OCI-LY3 (cell line): ENCODE data around the gene VPS29.
"Not testable (repeated sequence)": the region's sequence is repeated elsewhere in the genome, so short reads cannot be mapped to it uniquely, and the experiment has no call there.

Experiments used
- H2AFZ ChIP-seq: fragments of 200-600, 300-600 bp; shearing (Covaris generic); 2 replicates; pipeline ENCODE4 v1.6.0; 2014; ENCODE audit warnings: antibody characterized with exemption, low read depth, low read length
- H3K27ac ChIP-seq: fragments of 200-600, 300-600 bp; sonication (generic); 2 replicates; pipeline ENCODE4 v1.5.1; 2014; ENCODE audit warnings: mild to moderate bottlenecking, low read length, moderate library complexity, mixed read lengths
- H3K27me3 ChIP-seq: fragments of 200-600, 300-600 bp; sonication (generic); 2 replicates; pipeline ENCODE4 v1.6.1; 2014; ENCODE audit warnings: low read depth, low read length, mixed read lengths
- H3K36me3 ChIP-seq: fragments of 200-600, 300-600 bp; sonication (generic); replicated peaks from 2 replicates; pipeline ENCODE3; 2014; ENCODE audit warnings: low read depth, low read length, mixed read lengths
- H3K4me1 ChIP-seq: fragments of 300-600, 200-600 bp; sonication (generic); 2 replicates; pipeline ENCODE4 v1.6.1; 2014; ENCODE audit warnings: low read length, mixed read lengths
- H3K4me2 ChIP-seq: fragments of 200-600, 300-600 bp; sonication (generic); 2 replicates; pipeline ENCODE4 v1.6.1; 2014; ENCODE audit warnings: low read length, mixed read lengths
- H3K4me3 ChIP-seq: fragments of 300-600, 200-600 bp; sonication (generic); 2 replicates; pipeline ENCODE4 v1.5.1; 2014; ENCODE audit warnings: antibody characterized with exemption, mild to moderate bottlenecking, low read length, moderate library complexity
- H3K79me2 ChIP-seq: fragments of 300-600, 200-600 bp; shearing (Covaris generic); 2 replicates; pipeline ENCODE4 v1.6.1; 2014; ENCODE audit warnings: mild to moderate bottlenecking, low read length, mixed read lengths
- H3K9ac ChIP-seq: fragments of 300-600, 200-600 bp; shearing (Covaris generic); 2 replicates; pipeline ENCODE4 v1.6.0; 2014; ENCODE audit warnings: mild to moderate bottlenecking, low read length, moderate library complexity
- H3K9me3 ChIP-seq: fragments of 200-600, 300-600 bp; shearing (Covaris generic); 2 replicates; pipeline ENCODE4 v1.6.1; 2014; ENCODE audit warnings: low read length, mixed read lengths; ENCODE audit not compliant: insufficient read depth
- H4K20me1 ChIP-seq: fragments of 200-600, 300-600 bp; sonication (generic); 2 replicates; pipeline ENCODE4 v1.6.1; 2016; ENCODE audit warnings: low read length, mixed read lengths; ENCODE audit not compliant: insufficient read depth
- EZH2phosphoT487 ChIP-seq: fragments of 200-600 bp; shearing (Covaris generic); IDR thresholded peaks from 2 replicates; pipeline ENCODE4 v1.6.1; 2018; ENCODE audit warnings: antibody characterized with exemption, mixed run types, low read depth
- TF ChIP-seq, protein P1 (sequence below): fragments of 200-600, 300-600 bp; sonication (generic); IDR thresholded peaks from 2 replicates; pipeline ENCODE4 v1.5.1; 2014; ENCODE audit warnings: antibody characterized with exemption, low read length, low read depth

Gene VPS29

DNA sequence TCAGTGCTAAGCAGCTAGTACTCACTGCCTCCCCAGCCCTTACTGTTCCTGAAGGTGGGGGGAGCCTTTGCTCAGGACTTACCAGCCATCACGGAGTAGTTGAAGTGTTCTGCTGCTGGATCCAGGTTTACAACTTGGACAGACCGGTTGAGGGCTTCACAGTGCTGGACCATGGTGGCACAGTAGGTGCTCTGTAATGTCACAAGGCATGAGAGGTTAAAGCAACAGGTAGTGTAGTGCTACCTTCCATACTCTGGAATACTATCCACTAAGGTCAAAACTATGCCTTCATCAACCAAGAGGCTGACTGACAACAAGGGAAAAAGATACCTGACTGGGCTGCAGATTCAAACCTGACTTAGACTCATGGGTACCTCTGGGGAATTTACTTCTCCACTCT is 36.9 kb downstream of the VPS29 start:
- no peak overlapping the region for H3K27ac ChIP-seq
- H3K4me2 ChIP-seq: no peak overlapping the region
- peaks cover 37% of the 10 kb centered on the region for H3K79me2 ChIP-seq
- no peaks in the 10 kb centered on the region for H3K27me3 ChIP-seq
- H3K36me3 ChIP-seq: peaks cover 11% of the 10 kb centered on the region
- H3K9me3 ChIP-seq: no peaks in the 10 kb centered on the region
- no peak overlapping the region for H2AFZ ChIP-seq
- H3K9ac ChIP-seq: no peak overlapping the region
- TF ChIP-seq EZH2phosphoT487: no peak
- TF ChIP-seq, protein P1, sequence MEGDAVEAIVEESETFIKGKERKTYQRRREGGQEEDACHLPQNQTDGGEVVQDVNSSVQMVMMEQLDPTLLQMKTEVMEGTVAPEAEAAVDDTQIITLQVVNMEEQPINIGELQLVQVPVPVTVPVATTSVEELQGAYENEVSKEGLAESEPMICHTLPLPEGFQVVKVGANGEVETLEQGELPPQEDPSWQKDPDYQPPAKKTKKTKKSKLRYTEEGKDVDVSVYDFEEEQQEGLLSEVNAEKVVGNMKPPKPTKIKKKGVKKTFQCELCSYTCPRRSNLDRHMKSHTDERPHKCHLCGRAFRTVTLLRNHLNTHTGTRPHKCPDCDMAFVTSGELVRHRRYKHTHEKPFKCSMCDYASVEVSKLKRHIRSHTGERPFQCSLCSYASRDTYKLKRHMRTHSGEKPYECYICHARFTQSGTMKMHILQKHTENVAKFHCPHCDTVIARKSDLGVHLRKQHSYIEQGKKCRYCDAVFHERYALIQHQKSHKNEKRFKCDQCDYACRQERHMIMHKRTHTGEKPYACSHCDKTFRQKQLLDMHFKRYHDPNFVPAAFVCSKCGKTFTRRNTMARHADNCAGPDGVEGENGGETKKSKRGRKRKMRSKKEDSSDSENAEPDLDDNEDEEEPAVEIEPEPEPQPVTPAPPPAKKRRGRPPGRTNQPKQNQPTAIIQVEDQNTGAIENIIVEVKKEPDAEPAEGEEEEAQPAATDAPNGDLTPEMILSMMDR: no peak
- no peaks in the 10 kb centered on the region for H4K20me1 ChIP-seq
- no peak overlapping the region for H3K4me3 ChIP-seq
- H3K4me1 ChIP-seq: peaks cover 15% of the 10 kb centered on the region

DNA sequence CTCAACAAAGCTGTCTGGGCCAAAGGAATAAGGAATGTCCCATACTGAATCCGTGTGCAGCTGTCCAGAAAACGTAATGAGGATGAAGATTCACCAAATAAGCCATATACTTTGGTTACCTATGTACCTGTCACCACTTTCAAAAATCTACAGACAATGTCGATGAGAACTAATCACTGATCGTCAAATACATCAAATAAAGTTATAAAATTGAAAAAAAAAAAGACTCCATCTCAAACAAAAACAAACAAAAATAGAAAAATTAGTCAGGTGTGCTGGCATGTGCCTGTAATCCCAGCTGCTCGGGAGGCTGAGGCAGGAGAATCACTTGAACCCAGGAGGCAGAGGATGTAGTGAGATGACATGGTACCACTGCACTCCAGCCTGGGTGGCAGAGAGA is 40.7 kb downstream of the VPS29 start:
- not testable (repeated sequence) for H3K27ac ChIP-seq, H3K4me2 ChIP-seq, H2AFZ ChIP-seq, H3K27me3 ChIP-seq, H3K4me3 ChIP-seq, H3K9ac ChIP-seq, H4K20me1 ChIP-seq, H3K79me2 ChIP-seq, H3K9me3 ChIP-seq
- Histone ChIP-seq H3K4me1 (peaks cover 13% of the 10 kb centered on the region), H3K36me3 (peaks cover 20% of the 10 kb centered on the region)

DNA sequence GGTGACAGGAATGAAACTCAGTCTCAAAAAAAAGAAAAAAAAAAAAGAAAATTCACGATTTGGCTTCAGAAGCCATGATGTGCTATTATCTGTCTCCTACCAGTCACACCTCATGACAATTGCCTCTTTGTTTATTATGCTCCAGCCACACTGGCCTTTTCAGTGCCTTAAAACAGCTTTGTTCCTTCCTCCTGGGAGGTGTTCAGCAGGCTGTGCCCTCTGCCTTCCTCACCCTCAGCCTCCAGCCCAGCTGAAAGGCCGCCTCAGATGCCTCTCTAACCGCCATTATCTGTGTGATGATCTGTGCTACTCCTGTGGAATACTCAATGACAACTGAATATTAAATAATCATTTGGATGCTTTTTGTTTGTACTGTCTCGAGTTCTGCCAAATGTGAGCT is 43.2 kb downstream of the VPS29 start:
- no peaks in the 10 kb centered on the region for H3K9me3 ChIP-seq
- no peaks in the 10 kb centered on the region for H4K20me1 ChIP-seq
- no peak for TF ChIP-seq EZH2phosphoT487
- TF ChIP-seq, protein P1: no peak
- H3K4me1 ChIP-seq: peaks cover 19% of the 10 kb centered on the region
- H3K79me2 ChIP-seq: peaks cover 7% of the 10 kb centered on the region; the same call in 1 of the 2 replicates
- no peak overlapping the region for H3K9ac ChIP-seq
- H3K36me3 ChIP-seq: peaks cover 21% of the 10 kb centered on the region
- H3K4me3 ChIP-seq: no peak overlapping the region
- H2AFZ ChIP-seq: no peak overlapping the region
- no peak overlapping the region for H3K4me2 ChIP-seq
- no peaks in the 10 kb centered on the region for H3K27me3 ChIP-seq
- H3K27ac ChIP-seq: no peak overlapping the region

DNA sequence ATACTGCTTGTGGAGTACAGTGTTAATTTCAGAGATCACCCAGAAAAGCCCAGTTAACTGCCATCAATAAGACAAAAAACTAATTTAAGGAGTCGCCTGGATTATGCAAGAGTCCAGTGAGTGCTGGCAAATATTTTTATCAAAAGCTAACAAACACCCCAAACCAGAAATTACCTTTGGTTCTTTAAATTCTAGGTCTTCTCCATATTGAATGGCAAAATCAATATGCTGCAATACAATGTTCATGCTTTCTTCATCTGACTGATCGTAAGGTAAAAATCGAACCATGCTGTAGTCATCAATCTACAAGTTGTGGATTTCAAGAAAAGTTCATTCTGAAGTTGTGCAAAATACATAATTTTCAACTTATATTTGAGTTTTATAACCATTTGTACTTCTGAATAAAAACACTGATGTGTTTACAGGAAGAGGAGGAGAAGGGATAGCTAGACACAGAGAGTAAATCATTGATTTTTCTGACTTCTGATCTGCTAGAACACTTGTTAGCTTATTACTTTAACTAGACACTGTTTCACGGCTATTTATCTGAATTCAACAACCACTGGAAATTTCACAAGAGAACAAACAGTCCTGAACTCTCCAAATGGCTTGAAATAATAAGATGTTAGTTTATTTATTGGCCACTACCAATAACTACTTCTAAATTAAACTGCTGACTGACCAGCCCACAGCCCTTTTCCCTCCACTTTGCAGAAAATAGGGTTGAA is 48.2 kb downstream of the VPS29 start:
- Histone ChIP-seq H3K79me2 (peaks cover 15% of the 10 kb centered on the region), H3K9me3 (no peaks in the 10 kb centered on the region), H2AFZ (no peak overlapping the region), H3K27ac (no peak overlapping the region), H3K4me1 (peaks cover 26% of the 10 kb centered on the region), H3K36me3 (peaks cover 22% of the 10 kb centered on the region), H4K20me1 (no peaks in the 10 kb centered on the region), H3K9ac (no peak overlapping the region), H3K27me3 (no peaks in the 10 kb centered on the region), H3K4me3 (no peak overlapping the region), H3K4me2 (no peak overlapping the region)
- no peak for TF ChIP-seq EZH2phosphoT487
- TF ChIP-seq, protein P1: no peak
